Activated naive CD4-positive, alpha-beta T cell treated with anti-CD3 and anti-CD28 coated beads, Interleukin-2, amount 10 ng/mL, durations not matched to agents 7 days and 5 days (primary cell): ENCODE results near the gene CDCA7L.

Experiments used
- CTCF ChIA-PET: fragments of 350-600 bp; sonication (Branson Sonifier 250); formaldehyde crosslinking; loops from one replicate; lab custom pipeline; 2021; ENCODE audit warnings: antibody characterized with exemption; lab: Charles Lee
- DNase-seq: peaks from one replicate; pipeline ENCODE4 v3.0.0-alpha.2; 2020
- H3K27ac Mint-ChIP-seq: one replicate; pipeline ENCODE4 v1.8.0; 2021; ENCODE audit warnings: mild to moderate bottlenecking, moderate library complexity, mixed read lengths
- H3K27me3 Mint-ChIP-seq: one replicate; pipeline ENCODE4 v1.8.0; 2021; ENCODE audit warnings: mild to moderate bottlenecking, mixed read lengths
- H3K36me3 Mint-ChIP-seq: one replicate; pipeline ENCODE4 v1.8.0; 2021; ENCODE audit warnings: mixed read lengths
- H3K4me1 Mint-ChIP-seq: one replicate; pipeline ENCODE4 v1.8.0; 2021; ENCODE audit warnings: mixed read lengths
- H3K4me3 Mint-ChIP-seq: one replicate; pipeline ENCODE4 v1.8.0; 2021; ENCODE audit warnings: mild to moderate bottlenecking, moderate library complexity, mixed read lengths
- H3K9me3 Mint-ChIP-seq: one replicate; pipeline ENCODE4 v1.8.0; 2021; ENCODE audit warnings: mixed read lengths

CDCA7L gene, protein sequence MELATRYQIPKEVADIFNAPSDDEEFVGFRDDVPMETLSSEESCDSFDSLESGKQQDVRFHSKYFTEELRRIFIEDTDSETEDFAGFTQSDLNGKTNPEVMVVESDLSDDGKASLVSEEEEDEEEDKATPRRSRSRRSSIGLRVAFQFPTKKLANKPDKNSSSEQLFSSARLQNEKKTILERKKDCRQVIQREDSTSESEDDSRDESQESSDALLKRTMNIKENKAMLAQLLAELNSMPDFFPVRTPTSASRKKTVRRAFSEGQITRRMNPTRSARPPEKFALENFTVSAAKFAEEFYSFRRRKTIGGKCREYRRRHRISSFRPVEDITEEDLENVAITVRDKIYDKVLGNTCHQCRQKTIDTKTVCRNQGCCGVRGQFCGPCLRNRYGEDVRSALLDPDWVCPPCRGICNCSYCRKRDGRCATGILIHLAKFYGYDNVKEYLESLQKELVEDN

DNA sequence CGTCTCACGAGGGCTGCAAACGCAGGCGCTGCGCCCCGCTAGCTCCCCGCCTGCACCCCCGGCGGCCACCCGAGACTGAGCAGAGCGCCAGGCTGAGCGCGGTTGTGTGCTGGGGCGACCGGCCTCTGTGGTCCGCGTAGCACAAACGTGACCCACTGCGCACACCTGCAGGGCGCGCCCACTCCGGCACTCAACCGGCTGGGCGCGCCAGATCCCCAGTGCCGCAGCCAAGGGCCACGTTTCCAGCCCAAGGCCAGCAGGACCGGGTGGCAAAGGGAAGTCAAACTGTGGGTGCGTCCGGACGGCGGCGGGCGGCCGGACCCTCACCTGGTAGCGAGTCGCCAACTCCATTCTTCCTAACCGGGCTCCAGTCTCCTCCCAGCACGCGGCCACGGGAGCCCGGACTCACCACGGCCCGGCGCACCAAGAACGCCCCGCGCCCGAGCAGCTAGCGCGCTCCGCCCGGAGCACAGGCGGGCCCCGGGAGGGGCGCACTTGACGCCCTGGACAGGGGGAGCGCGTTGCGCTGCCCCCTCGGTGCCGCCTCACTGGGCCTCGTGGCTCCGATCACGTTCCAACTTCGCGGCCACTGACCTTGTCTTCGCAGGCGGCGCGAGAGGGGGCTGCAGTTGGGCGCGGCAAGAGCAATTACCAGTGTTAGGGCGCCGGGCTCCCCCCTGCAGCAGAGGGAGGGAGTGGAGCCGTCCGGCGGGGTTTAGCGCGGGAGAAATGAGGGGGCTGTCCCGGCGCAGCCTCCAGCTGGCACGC lies at the start of gene CDCA7L:
Gene CDCA7L, minus strand, starts transcription at position 446 of the 768 bp plus-strand sequence. Its CDS starts 95 bp downstream, at position 351.
- Mint-ChIP-seq H3K27ac (peak within 1 kb of the TSS; percentile 91), H3K36me3 (peaks cover 16% of the 10 kb centered on the region), H3K4me1 (peaks cover 72% of the 10 kb centered on the region), H3K27me3 (peaks cover 10% of the 10 kb centered on the region), H3K4me3 (peak within 1 kb of the TSS; percentile 90), H3K9me3 (no peaks in the 10 kb centered on the region)
- CTCF ChIA-PET: interaction anchor here (0.9 to 1.3 kb wide), 2 partner anchors 42 to 689 kb away, joined by 3 read pairs; no protein-coding TSS in a partner anchor
- DNase-seq: peak; percentile 77

DNA sequence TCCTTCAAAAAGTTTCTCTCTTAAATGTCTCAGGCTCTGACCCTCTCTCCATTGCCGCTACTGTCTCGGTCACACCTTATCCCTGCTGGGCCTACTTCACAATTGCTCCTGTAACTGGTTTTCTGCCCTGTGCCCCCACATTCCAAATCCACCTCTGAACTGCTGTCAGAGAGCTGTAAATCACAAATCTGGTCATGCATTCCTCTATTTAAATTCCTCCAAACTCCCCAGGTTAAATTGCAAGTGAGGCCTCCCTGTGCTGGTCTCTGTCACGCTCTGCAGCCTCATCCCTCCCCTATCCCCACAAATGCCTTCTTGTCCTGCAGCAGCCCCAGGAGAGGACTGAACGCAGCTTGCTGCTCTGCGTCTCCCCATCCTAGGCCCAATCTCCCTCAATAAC lies 40.4 kb upstream of the CDCA7L start:
- H3K27ac Mint-ChIP-seq: no peak overlapping the region
- no peak overlapping the region for H3K4me3 Mint-ChIP-seq
- no peaks in the 10 kb centered on the region for H3K9me3 Mint-ChIP-seq
- CTCF ChIA-PET: no interaction called here
- H3K27me3 Mint-ChIP-seq: no peaks in the 10 kb centered on the region
- no peaks in the 10 kb centered on the region for H3K36me3 Mint-ChIP-seq
- H3K4me1 Mint-ChIP-seq: no peaks in the 10 kb centered on the region
- DNase-seq: no peak

DNA sequence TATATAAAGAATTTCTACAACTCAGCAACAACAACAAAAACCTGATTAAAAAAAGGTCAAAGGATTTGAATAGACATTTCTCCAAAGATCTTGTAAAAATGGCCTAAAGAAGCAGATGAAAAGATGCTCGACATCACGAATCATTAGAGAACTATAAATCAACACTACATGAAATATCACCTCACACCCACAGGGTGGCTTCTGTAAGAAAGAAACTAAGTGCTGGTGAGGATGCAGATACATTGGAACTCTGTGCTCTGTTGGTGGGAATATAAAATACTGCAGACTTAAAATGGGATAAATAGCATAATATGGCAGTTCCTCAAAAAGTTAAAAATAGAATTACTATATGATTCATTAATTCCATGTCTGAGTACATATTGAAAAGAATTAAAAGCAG lies 38.3 kb upstream of the CDCA7L start:
- Mint-ChIP-seq H3K27me3 (no peaks in the 10 kb centered on the region), H3K4me3 (no peak overlapping the region), H3K9me3 (no peaks in the 10 kb centered on the region), H3K36me3 (no peaks in the 10 kb centered on the region), H3K4me1 (no peaks in the 10 kb centered on the region), H3K27ac (no peak overlapping the region)
- CTCF ChIA-PET: no interaction called here
- DNase-seq: no peak

DNA sequence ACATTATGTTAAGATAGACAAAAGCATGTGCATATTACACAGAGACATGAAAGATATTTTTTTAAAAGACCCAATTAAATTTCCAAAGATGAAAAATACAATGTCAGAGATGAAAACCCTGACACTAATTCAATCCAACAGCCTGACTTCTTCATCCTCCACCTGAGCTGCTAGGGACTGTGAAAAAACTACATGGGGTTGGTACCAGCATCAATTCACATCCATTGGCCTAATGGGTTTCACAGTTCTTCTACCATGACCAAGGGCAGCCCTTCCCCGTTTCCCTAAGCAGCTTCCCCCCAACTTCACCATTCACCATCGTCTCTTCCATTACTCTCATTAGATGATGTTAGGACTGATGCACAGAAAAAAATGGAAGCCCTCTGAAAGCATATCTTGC lies 37.4 kb upstream of the CDCA7L start:
- H3K9me3 Mint-ChIP-seq: no peaks in the 10 kb centered on the region
- H3K4me1 Mint-ChIP-seq: no peaks in the 10 kb centered on the region
- no peak for DNase-seq
- H3K4me3 Mint-ChIP-seq: no peak overlapping the region
- CTCF ChIA-PET: no interaction called here
- no peaks in the 10 kb centered on the region for H3K27me3 Mint-ChIP-seq
- no peak overlapping the region for H3K27ac Mint-ChIP-seq
- no peaks in the 10 kb centered on the region for H3K36me3 Mint-ChIP-seq

DNA sequence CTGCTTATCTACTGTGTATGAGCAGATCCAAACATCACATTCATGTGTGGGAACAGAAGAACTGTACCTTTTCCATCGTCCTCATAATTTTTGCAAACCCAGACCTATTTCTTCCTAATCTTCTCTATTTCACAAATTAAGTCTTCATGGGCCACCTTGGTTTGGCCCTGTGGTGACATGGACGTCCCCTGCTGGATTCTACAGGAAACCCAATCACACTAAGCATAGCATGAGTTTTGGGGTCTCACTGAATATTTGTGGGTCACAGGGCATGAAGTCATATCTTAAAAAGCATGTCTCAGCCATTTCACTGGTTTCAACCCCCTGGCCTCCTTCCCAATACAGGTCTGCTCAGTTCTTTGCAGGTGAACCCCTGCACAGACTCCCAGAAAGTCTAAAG lies 35.8 kb upstream of the CDCA7L start:
- H3K36me3 Mint-ChIP-seq: no peaks in the 10 kb centered on the region
- no peaks in the 10 kb centered on the region for H3K9me3 Mint-ChIP-seq
- H3K27ac Mint-ChIP-seq: no peak overlapping the region
- no peaks in the 10 kb centered on the region for H3K27me3 Mint-ChIP-seq
- H3K4me1 Mint-ChIP-seq: no peaks in the 10 kb centered on the region
- CTCF ChIA-PET: no interaction called here
- no peak overlapping the region for H3K4me3 Mint-ChIP-seq
- no peak for DNase-seq

DNA sequence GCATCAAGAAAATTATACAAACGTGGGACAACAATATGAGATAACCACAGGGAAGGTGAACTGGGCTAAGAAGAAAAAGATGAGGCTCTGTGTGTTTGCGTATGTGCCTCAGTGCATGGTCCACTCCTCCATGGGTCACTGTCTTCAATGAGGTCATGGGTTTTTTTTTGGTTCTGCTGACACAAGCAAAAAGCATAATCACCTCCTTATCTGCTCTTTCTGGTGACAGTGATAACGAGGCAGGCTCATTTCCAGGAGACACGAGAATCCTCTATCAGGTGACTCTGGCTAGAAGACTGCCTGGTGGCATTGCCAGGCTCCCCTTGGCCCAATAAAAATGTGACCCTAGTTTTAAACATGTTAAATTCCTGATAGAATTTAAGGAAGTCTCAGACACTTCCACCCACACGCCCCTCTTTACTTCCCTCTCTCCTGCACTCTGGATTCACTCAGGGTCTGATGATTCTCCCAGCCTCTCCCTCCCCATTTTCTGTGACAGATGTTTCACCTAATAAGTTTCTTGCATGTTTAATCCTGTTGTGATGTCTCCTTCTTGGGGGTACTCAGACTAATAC lies 35.3 kb upstream of the CDCA7L start:
- DNase-seq: no peak
- no peaks in the 10 kb centered on the region for H3K9me3 Mint-ChIP-seq
- no peak overlapping the region for H3K4me3 Mint-ChIP-seq
- H3K27ac Mint-ChIP-seq: no peak overlapping the region
- H3K36me3 Mint-ChIP-seq: no peaks in the 10 kb centered on the region
- CTCF ChIA-PET: no interaction called here
- no peaks in the 10 kb centered on the region for H3K27me3 Mint-ChIP-seq
- no peaks in the 10 kb centered on the region for H3K4me1 Mint-ChIP-seq

DNA sequence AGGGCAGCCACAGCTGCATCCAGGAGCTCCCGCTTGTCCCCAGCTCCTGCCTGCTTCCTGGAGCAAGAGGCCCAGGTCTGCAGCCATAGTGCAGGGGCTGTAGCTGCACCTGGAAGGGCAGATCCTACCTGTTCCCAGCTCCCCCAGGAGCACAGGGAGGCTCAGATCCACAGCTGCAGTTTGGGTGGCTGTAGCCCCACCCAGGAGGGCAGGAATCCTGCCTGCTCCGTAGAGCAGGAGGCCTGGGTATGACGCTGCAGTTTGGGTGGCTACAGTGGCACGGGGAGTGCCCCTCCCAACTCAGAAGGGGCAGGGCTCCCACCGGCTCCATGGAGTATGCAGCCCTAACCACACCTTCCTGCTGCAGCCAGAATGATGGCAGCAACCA lies 26.7 kb upstream of the CDCA7L start:
- DNase-seq: no peak
- H3K4me1 Mint-ChIP-seq: peaks cover 7% of the 10 kb centered on the region
- no peak overlapping the region for H3K27ac Mint-ChIP-seq
- no peaks in the 10 kb centered on the region for H3K9me3 Mint-ChIP-seq
- no peak overlapping the region for H3K4me3 Mint-ChIP-seq
- CTCF ChIA-PET: no interaction called here
- peaks cover 9% of the 10 kb centered on the region for H3K27me3 Mint-ChIP-seq
- H3K36me3 Mint-ChIP-seq: no peaks in the 10 kb centered on the region

DNA sequence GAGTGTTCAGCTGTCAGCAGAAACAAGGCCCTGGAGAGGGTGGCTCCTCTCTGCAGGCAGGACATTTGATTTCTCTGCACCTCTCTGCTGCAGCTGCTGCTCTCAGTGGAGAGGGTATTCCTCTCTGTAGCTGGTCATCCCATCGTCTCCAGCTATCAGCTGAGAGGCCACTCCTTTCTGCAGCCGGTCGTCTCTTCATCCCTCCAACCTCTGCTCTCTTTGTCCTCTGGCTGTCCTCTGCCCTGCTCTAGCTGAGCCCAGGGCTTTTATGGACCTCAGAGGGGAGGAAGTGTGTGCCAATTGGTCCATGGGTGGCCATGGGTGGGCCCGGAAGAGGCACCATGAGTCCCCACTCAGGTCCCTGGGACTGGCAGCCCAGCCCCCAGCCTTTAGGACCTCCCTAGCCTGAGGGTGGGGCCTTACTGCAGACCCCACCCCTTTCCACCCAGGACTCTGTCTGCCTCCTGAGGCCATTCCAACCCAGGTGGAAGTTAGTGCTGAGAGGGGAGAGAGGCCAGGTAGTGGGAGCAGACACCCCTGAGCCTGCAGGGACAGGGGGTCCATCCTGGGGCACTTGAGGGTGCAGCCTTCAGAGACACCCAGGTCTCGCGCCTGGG lies 26.2 kb upstream of the CDCA7L start:
- H3K4me1 Mint-ChIP-seq: peaks cover 7% of the 10 kb centered on the region
- H3K4me3 Mint-ChIP-seq: no peak overlapping the region
- H3K9me3 Mint-ChIP-seq: no peaks in the 10 kb centered on the region
- CTCF ChIA-PET: no interaction called here
- H3K27me3 Mint-ChIP-seq: peaks cover 9% of the 10 kb centered on the region
- no peaks in the 10 kb centered on the region for H3K36me3 Mint-ChIP-seq
- no peak overlapping the region for H3K27ac Mint-ChIP-seq
- no peak for DNase-seq

DNA sequence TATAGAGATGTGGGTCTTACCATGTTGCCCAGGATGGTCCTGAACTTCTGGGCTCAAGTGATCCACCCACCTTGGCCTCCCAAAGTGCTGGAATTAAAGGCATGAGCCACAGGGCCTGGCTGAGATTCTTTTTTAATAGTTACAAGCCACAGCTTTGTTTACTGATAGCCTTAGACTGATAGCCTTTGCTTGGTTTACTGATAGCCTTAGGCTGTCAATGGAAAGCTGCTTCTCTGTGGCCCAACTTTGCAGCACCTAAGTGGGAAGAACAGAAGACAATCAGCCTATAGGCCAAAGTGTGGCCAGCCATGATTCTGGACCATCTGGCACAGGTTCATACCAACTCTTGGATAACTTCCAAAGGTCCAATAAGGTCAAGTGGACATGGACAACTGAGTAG lies 24.1 kb upstream of the CDCA7L start:
- CTCF ChIA-PET: no interaction called here
- Mint-ChIP-seq H3K4me1 (peaks cover 7% of the 10 kb centered on the region), H3K36me3 (no peaks in the 10 kb centered on the region), H3K4me3 (no peak overlapping the region), H3K9me3 (no peaks in the 10 kb centered on the region), H3K27me3 (peaks cover 13% of the 10 kb centered on the region), H3K27ac (no peak overlapping the region)
- DNase-seq: no peak

DNA sequence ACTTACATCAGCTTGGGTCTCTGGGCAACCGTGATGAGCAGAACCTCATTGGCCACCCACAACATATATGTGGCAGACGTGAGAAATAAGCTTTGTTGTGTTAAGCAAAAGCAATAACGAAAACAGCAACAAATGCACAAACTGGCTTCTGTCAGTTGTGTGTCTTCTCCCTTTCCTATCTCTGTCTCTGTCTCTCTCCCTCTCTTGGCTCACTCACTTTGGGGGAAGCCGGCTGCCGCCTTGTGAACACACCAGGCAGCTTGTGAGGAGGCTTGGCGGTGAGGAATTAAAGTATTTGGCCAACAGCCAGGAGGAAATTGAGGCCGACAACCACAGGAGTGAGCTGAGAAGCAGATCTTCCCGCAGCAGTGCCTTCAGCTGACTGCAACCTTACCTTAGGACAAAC lies 21.9 kb upstream of the CDCA7L start:
- Mint-ChIP-seq H3K4me1 (peaks cover 7% of the 10 kb centered on the region), H3K4me3 (no peak overlapping the region), H3K9me3 (no peaks in the 10 kb centered on the region), H3K36me3 (no peaks in the 10 kb centered on the region), H3K27ac (no peak overlapping the region), H3K27me3 (peaks cover 12% of the 10 kb centered on the region)
- CTCF ChIA-PET: no interaction called here
- peak; percentile 27 for DNase-seq

DNA sequence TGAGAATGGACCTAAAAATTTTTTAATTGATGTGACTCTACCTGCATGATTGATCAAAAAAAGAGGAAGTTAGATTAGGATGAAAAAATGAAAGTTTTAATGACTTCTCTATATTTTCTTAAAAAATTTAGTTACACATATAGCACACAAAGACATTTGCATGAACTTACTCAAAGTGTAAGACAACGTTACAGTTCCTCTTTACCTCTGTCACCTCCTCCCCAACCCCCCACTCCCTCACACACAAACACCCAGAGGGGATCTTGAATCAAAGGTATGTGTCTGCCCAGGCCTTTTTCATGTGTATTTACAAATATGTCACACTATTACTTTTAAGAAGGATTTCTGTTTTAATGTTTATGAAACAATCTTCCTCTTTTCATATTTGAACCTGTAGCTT lies 20.6 kb upstream of the CDCA7L start:
- Mint-ChIP-seq H3K9me3 (no peaks in the 10 kb centered on the region), H3K36me3 (no peaks in the 10 kb centered on the region), H3K4me3 (no peak overlapping the region), H3K4me1 (peaks cover 7% of the 10 kb centered on the region), H3K27ac (no peak overlapping the region), H3K27me3 (peaks cover 12% of the 10 kb centered on the region)
- DNase-seq: no peak
- CTCF ChIA-PET: no interaction called here

DNA sequence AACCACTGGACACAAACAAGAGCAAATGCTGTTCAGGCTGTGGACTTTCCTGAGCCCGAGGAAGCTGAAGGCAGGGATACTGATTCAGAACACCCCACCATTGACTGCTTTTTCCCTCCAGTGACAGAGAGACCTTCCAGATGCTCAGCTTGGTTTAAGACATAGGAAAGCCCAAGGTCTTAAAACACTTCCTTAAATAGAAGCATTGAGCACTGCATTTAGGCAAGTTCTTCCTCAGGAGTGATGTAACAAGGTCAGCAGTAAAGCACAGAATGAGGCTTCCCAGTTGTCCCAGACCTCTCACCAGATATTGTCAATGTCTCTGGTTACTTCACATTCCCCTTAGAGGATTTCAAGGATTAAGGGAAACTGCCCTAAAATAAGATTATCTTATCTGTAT lies 19.6 kb upstream of the CDCA7L start:
- Mint-ChIP-seq H3K9me3 (no peaks in the 10 kb centered on the region), H3K4me3 (no peak overlapping the region), H3K36me3 (no peaks in the 10 kb centered on the region), H3K27ac (no peak overlapping the region), H3K4me1 (peaks cover 7% of the 10 kb centered on the region), H3K27me3 (peaks cover 12% of the 10 kb centered on the region)
- DNase-seq: no peak
- CTCF ChIA-PET: no interaction called here

DNA sequence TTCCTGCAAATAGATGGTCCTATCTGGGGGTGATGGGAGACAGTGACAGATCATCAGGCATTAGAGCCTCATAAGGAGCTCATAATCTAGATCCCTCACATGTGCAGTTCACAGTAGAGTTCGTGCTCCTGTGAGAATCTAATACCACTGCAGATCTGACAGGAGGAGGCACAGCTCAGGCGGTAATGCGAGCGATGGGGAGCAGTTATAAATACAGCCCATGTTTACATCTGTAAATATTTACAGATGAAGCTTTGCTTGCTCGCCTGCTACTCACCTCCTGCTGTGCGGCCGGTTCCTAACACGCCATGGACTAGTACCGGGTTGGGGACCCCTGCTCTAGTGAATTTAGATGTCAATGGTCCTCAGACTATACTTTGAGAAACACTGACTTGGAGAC lies 17.0 kb upstream of the CDCA7L start:
- H3K4me3 Mint-ChIP-seq: no peak overlapping the region
- H3K27ac Mint-ChIP-seq: no peak overlapping the region
- no peaks in the 10 kb centered on the region for H3K36me3 Mint-ChIP-seq
- H3K9me3 Mint-ChIP-seq: no peaks in the 10 kb centered on the region
- DNase-seq: no peak
- CTCF ChIA-PET: no interaction called here
- H3K4me1 Mint-ChIP-seq: peaks cover 4% of the 10 kb centered on the region
- H3K27me3 Mint-ChIP-seq: peaks cover 12% of the 10 kb centered on the region

DNA sequence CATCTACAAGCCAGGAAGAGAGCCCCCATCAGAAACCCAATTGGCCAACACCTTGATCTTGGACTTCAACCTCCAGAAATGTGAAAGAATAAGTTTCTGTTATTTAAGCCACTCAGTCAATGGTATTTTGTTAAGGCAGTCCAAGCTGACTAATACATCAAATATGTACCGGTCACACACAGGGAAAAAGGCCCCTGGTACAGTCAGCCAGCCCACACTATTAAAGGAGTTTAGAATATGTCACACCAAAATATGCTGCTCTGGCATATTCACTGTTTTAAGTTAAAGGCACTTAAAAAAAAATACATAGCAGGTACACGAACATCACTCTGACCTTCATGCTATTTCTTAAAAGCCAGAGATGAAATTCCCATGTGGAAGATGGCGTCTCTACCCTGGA lies 15.2 kb upstream of the CDCA7L start:
- Mint-ChIP-seq H3K27ac (no peak overlapping the region), H3K4me1 (no peaks in the 10 kb centered on the region), H3K4me3 (no peak overlapping the region), H3K36me3 (no peaks in the 10 kb centered on the region), H3K9me3 (no peaks in the 10 kb centered on the region), H3K27me3 (peaks cover 12% of the 10 kb centered on the region)
- CTCF ChIA-PET: no interaction called here
- DNase-seq: no peak
